Glomerular visceral epithelial cell (primary cell): ENCODE measurements around the gene CACNB4.

Source experiments
- DNase-seq: peaks from one replicate; pipeline ENCODE4 v3.0.0-alpha.2; 2016; ENCODE audit errors: extremely low spot score

CACNB4 gene

GRCh38 chr2:151975460-151976414, 123.1 kb downstream of the CACNB4 start:
- no peak for DNase-seq

- DNase-seq: no peak
Observed at GRCh38 chr2:151974988-151975387, 123.9 kb downstream of the CACNB4 start.

- DNase-seq: peak; percentile 4
Observed at GRCh38 chr2:151973901-151974199, 125.0 kb downstream of the CACNB4 start.

GRCh38 chr2:151973013-151973900, 125.6 kb downstream of the CACNB4 start:
- no peak for DNase-seq

GRCh38 chr2:151972241-151973012, 126.4 kb downstream of the CACNB4 start:
- no peak for DNase-seq

- no peak for DNase-seq
Observed at GRCh38 chr2:151971301-151972051, 127.4 kb downstream of the CACNB4 start.

- DNase-seq: no peak
Observed at GRCh38 chr2:151968770-151969470, 129.9 kb downstream of the CACNB4 start.

- DNase-seq: no peak
Observed at GRCh38 chr2:151967829-151968722, 130.8 kb downstream of the CACNB4 start.

- no peak for DNase-seq
Observed at GRCh38 chr2:151965884-151966283, 133.0 kb downstream of the CACNB4 start.

- DNase-seq: no peak
Observed at GRCh38 chr2:151961558-151961957, 137.3 kb downstream of the CACNB4 start.

GRCh38 chr2:151959238-151959637, 139.6 kb downstream of the CACNB4 start:
- DNase-seq: no peak

- DNase-seq: no peak
Observed at GRCh38 chr2:151953467-151953866, 145.4 kb downstream of the CACNB4 start.

- DNase-seq: no peak
Observed at GRCh38 chr2:151952691-151953456, 146.0 kb downstream of the CACNB4 start.

- peak; percentile 8 for DNase-seq
Observed at GRCh38 chr2:151947813-151948165, 151.1 kb downstream of the CACNB4 start.

- peak; percentile 34 for DNase-seq
Observed at GRCh38 chr2:151946899-151947812, 151.7 kb downstream of the CACNB4 start.

- no peak for DNase-seq
Observed at GRCh38 chr2:151946250-151946884, 152.5 kb downstream of the CACNB4 start.

GRCh38 chr2:151945602-151946001, 153.2 kb downstream of the CACNB4 start:
- no peak for DNase-seq
